ENCODE data around the gene CXCL11.
"Not testable (repeated sequence)": the region's sequence is repeated elsewhere in the genome, so short reads cannot be mapped to it uniquely, and the experiment has no call there.

Gene CXCL11

DNA sequence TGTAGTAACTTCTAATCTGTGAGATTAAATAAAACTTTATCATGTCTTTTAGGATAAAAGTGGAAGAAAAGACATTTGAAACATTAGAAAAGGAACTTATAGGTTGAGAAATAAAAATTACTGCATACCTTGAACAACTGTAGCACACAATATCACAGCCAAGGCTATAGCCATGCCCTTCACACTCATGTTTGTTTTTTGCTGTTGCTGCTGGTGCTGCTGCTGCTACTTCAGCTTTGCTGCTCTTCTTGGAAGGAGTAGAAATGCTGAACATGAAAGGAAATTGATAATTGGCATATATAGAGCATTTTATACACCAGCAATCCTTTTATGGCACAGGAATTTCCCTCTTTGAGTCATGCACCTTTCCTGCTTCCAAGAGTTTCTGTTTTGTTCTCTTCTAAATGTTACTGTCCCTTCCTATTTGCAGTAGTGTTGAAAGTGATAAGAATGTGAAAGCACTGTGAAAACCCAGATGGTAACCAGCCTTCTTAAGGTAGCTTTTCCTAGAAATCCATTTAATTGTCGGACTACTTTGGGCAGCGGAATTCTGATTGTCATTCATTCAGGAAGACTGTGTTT is at the start of gene CXCL11:
Gene CXCL11, minus strand, starts transcription at position 272 of the 582 bp plus-strand sequence. Its CDS starts 83 bp downstream, at position 189.
- DNase-seq, result no peak

DNA sequence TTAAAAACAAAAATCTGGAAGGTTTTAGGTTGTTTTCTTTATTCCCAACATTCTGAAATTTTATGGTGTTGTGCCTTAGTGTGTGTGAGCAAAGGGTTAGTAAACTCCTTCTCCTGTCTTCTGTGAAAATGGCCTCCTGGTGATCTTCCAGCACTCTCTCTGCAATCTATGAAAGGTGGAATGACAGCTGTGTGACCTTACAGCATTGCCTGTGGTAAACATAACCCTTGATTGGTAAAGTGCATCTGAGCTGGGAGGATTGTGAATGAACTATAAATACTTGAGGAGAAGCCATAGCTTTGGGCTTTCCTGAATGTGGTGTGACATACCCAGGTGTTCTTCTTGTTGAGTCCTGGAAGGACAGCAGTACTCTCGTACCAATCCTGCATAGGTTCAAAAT is 48.7 kb upstream of the CXCL11 start:
- no peak for DNase-seq

DNA sequence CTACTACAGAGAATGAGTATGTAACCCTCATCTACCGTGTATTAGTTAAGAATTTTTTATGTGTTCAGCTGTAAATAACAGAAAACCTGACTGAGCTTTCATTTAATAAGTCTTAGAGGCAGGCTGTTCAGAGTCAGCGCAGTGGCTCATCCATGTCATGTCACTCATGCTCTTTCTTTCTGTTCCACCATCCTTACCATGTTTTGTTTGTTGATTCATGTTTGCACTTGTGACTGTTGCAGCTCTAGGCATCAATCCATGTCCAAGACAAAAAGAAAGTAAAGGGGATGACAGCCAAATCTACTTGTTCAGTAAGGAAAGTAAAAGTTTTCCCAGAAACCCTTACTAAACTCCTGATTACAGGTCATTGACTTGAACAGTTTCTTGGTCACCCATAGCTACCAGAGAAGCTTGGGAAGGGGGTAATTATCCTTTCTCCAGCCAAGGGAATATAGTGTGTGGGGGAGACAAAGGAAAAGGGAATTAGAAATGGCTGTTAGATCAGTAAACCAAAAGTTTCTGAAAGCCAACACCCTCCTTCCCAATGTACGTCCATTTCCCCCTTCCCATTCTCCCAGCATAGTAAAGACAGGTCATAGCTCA is 47.6 kb upstream of the CXCL11 start:
- DNase-seq, result no peak

DNA sequence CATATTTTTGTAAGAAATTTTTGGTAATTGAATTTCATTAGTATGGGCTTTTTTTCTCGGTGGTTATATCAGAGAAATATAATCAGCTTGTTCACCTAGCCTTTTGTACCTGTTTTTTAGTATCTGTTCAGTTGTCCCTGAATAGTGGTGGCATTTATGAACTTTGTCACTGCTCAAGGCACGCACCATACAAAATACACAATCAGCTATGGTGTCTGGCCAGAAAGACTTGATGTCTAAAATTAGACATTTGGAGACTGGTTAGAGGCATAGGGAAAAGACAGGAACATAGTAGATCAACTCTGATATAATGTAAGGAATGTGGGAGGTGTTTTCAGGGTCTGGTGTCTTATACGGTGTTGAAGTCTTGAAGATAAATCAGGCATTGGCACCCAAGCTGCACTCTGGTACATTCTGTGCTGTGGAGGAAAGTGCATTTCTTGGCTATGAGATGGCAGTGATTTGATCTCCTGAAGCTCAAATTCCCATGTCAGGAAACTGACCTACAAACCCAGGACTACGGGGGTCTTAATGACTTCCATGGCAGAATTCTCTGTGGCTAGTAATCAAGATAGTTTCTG is 42.3 kb upstream of the CXCL11 start:
- no peak for DNase-seq

DNA sequence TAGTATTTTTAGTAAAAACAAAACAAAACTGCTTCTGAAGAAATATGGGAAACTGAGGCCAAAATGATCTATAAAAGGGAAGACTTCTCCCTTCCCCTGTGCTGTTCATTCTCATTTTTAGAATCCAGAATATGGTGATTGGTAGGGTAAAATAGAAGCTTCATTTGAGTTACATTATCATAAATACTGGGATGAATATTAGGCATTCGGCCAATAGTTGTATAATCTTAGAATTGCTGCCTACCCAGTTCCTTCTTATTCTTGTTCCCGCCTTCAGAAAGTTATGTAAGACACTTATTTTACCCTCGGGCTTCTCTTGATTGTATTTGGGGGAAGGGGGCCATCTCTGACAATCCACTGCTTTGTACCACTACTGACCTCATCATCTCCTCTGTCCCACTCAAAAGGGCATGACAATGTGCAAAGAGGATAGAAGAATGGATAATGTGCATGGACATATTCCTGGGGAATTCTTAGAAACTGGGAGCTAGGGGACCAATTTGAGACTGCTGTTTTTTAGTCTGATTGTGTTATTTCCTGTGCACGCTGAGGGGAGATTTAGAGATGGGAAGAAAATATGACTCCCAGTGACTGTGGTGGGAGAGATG is 39.2 kb upstream of the CXCL11 start:
- DNase-seq, result no peak

DNA sequence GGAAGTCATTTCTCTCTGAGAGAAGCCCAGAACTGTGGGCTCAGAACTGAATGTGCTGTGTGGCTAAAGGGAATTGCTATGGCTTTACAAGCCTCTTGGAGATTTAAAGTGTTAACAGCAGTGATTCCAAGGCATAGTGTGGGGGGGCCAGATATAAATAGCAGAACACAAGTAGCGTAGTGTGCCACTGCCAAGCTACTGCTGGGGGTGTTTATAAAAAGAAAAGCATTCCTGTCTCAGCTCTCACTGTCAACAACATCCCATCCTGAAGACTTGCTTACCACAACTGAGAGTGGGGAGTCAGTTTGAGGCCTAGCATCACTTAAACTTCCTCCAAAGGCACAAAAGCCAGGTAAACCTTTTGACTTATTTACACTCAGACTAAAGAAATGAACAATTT is 38.6 kb upstream of the CXCL11 start, which contains the start of gene ART3:
Gene ART3, plus strand, starts transcription at position 242 of the 400 bp plus-strand sequence. CDS start 1,181 bp downstream, outside the sequence.
- DNase-seq, result no peak

DNA sequence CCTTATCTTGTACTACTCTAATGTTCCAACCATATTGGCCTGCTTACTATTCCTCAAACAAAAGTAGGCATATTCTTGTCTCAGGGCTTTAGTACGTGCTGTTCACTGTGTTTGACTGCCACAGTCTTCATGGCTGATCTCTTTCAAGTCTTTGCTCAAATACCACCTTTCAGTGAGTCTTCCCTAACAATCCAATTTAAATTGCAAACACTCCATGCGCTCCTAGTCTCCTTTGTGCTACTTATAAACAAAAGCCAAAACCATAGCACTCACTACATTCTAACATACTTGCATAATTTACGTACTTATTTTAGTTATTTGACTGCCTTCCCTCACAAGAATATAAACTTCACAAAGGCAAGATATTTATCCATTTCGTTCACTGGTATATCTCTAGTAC is 36.9 kb upstream of the CXCL11 start:
- no peak for DNase-seq

DNA sequence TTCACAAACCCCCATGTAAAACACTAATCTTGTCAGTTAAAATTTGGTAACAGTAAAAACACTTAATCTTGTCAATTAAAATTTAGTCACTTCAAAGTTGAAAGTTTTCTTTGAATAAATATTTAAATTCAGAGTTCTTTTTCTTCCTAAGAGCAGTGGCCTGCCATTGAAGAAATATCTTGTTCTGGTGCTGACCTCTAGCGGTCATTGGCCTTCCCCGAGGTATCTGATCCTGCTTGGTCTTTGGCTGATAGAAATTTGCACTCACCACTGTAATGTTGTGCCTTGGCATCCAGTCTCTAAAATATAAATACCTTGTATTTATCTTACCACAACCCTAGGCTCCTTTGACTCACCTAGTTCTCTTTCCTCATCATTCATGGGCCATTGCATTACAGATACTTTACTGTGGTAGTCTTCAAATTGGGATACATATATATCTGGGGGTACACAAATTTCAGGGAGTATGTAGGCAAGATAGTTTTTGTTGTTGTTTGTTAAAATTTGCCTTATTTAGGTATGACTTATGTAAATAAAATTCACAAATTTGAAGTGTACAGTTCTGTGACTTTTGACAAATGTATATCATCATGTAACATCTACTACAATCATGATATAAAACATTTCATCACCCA is 31.9 kb upstream of the CXCL11 start:
- peak; percentile 77 for DNase-seq

DNA sequence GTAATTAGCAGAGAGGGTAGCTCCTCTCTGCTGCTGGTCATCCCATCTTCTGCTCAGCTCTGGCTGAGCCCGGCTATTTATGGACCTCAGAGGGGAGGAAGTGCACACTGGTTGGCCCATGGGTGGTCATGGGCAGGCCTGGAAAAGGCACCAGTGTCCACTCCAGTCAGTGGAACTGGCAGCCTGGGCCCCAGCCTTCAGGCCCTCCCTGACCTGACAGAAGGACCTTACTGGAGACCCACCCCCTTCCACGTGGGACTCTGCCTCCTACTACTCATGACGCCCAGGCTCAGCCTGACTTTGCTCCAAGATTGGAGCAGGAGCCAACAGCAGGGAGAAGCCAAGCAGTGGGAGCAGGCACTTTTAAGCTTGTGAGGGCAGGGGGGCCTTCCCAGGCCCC is 30.7 kb upstream of the CXCL11 start:
- no peak for DNase-seq

DNA sequence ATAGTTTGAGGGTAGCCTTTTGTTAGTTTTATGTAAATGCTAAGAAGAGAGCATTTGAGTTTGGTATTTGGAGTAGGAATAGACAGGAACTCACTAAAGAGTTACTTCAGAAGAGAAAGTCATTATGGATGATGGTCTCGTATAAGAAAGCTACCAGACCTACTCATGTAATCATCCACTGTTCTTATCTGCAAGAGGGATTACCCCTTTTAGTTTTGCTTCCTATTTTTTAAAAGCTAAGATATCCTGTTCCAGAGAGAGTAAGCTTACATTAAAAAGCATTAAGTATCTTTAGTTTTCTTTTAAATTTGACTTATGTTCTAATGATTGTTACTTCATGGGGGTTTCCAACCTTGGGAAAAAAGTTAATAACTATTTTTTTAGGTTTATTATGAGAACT is 26.1 kb upstream of the CXCL11 start:
- no peak for DNase-seq

DNA sequence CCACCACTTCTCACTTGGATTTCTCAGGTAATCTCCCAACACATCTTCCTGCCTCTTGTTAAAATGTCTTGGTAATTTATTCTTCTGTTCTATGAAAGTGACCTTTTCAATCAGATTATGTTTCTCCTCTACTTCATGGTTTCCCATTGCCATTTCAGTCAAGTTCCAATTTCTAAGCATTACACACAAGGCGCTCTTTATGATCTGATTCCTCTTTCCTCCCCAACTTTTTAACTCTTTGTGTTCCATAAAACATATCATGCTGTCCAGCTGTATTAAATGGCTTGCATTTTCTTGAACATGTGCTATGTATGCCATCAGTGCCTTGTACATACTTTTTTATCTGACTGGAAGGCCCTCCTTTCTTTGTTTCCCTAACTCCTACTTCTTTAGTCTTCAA is 25.6 kb upstream of the CXCL11 start:
- DNase-seq, result no peak

DNA sequence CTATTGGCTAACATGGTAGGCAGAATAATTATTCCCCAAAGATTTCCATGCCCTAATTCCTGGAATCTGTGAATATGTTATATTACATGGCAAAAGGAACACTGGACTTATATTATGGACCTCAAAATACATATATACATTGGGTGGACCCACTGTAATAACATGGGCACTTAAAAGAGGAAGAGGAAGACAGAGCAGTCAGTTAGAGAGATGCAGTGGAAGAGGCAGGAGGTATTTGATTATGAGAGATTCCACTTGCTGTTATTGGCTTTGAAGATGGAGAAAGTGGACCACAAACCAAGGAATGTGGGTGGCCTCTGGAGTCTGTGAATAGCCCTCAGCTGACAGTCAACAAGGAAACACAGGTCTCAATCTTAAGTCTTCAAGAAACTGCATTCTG is 24.6 kb upstream of the CXCL11 start:
- DNase-seq, result no peak

DNA sequence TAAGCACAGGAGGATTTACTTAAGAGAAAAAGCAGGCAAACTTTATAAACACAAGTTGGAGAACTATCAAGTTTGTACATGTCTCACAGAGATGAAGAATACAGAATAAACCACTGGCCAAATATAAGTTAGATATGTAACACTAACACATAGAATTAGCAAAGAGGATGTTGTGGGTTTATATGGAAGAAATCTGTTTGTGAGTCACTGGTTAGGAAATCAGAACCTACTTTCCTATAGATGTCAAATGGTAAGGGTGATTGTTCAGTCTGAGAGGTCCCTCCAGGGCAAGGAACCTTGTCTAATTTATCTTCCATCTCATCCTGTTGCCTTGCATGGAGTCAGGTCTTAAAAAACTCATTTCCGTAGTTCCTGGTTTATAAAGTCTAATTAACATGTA is 23.9 kb upstream of the CXCL11 start:
- no peak for DNase-seq

DNA sequence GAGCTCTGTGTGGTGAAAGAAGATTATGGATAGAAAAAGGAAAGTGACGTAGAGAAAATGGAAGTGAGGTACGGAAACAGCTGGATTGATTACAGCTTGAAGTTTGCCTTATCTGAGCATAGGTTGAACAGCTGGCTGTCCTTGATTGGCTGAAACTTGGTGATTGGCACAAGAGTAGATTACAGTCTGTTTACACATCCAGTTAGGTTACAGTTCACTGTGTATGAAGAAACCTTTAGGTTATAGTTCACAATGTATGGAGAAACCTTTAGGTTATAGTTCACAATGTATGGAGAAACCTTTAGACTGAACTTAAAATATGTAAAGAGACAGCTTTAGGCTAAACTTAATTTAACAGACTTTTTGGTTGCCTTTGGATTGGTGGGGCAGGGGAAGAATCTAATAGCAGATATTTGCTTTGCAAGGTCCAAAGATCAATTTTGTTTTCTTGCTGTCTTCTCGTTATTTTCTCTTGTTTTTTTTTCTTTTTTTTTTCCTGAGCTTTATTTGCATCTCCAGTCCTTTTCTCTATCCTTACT is 23.1 kb upstream of the CXCL11 start:
- DNase-seq, result no peak

DNA sequence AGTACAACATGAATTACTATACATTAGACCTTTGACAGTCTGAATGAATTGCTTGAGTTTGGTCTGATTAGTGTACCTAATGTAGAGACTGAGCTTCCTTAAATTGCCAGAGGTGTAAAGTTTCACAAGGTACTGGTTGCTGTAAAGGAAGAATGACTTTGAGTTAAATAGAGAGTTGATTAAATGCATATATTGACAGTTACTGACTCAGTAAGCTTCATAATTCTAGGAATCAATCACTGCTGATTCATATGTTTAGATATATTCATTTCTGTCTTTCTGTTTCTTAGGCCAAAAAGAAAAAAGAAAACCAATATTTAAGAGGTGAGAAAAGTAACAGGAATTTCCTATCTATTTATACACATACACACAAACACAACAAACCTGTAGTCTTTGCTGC is 22.4 kb upstream of the CXCL11 start:
- DNase-seq, result no peak

DNA sequence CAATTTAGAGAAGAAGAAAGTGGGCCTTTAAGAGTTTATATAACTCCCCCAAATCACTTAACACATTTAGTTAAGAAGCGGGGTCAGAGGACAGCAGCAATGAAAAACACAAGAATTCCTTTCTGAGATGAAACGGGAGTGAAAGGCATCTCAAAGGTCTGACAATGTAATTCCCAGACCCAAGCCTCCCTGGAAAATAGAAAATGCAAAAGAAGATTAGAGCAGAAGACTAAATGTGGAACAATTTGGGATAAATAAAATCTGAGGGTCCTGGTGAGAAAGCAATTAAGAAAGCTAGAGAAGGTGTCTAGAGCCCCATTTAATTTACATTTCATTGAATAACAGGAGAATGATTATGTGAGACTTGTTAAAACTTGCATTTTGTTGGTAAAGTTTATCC is 19.6 kb upstream of the CXCL11 start:
- DNase-seq, result no peak

DNA sequence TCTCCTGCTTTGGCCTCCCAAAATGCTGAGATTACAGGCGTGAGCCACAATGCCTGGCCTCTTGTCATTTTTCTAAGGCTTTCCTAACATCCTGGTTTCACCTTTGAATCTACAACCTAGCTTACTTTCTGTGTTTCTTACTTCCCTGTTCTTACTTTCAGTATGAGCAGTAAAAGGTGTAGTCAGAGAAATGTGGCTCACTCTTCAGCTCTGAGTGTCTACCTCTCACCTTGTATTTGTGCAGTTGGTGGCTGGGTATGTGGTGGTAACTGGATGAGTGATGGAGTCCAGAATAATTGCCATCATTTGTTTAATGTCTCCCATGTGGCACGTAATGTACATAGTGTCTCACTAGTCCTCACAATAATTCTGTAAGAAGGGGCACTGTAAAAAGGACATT is 19.1 kb upstream of the CXCL11 start:
- no peak for DNase-seq

DNA sequence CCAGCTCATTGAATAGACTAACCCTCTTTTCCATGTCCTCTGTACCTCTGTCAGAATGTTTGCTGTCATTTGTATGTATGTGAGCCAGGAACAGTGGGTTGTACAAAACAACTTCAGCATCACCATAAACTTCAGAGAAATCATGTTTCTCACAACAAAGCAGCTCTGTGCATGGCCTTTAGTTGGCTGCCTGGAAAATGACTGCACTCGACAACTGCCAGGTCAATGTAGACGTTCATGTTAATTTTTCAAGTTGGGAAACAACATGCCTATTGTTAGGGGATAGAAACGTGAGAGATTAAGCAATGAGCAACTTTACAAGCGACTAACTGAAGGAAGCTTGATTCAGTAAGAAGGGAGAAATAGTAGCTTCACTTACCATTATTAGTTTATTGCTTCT is 17.9 kb upstream of the CXCL11 start:
- DNase-seq, result no peak

DNA sequence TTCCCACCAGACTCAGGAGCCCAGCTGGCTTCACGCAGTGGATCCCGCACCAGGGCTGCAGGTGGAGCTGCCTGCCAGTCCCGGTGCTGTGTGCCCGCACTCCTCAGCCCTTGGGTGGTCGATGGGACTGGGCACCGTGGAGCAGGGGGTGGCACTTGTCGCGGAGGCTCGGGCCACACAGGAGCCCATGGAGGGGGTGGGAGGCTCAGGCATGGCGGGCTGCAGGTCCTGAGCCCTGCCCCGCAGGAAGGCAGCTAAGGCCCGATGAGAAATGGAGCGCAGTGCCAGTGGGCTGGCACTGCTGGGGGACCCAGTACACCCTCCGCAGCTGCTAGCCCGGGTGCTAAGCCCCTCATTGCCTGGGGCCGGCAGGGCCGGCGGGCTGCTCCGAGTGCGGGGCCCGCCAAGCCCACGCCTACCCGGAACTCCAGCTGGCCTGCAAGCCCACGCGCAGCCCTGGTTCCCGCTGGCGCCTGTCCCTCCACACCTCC is 14.7 kb upstream of the CXCL11 start:
- DNase-seq, result not testable (repeated sequence)

DNA sequence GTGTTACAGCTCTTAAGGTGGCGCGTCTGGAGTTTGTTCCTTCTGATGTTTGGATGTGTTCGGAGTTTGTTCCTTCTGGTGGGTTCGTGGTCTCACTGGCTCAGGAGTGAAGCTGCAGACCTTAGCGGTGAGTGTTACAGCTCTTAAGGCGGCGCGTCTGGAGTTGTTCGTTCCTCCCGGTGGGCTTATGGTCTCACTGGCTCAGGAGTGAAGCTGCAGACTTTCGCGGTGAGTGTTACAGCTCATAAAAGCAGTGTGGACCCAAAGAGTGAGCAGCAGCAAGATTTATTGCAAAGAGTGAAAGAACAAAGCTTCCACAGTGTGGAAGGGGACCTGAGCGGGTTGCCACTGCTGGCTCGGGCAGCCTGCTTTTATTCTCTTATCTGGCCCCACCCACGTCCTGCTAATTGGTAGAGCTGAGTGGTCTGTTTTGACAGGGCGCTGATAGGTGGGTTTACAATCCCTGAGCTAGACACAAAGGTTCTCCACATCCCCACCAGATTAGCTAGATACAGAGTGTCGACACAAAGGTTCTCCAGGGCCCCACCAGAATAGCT is 14.1 kb upstream of the CXCL11 start:
- not testable (repeated sequence) for DNase-seq

DNA sequence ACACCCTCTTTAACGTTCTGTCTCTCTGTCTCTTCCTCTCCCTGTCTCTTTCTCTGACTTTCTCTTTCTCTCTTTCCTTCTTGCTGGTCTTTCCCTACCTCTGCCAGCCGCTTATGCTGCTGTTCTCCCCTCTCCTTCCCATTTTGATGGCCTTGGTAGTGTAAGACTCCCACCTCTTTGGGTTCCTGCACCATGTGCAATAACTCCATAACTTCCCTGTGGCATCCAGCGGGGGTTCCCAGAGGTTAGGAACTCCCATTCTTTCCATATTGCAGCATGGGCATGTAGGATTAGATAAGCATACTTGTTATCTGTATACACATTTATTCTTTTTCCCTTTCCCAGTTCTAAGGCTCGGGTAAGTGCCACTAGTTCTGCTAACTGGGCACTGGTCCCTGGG is 8.8 kb upstream of the CXCL11 start:
- not testable (repeated sequence) for DNase-seq

DNA sequence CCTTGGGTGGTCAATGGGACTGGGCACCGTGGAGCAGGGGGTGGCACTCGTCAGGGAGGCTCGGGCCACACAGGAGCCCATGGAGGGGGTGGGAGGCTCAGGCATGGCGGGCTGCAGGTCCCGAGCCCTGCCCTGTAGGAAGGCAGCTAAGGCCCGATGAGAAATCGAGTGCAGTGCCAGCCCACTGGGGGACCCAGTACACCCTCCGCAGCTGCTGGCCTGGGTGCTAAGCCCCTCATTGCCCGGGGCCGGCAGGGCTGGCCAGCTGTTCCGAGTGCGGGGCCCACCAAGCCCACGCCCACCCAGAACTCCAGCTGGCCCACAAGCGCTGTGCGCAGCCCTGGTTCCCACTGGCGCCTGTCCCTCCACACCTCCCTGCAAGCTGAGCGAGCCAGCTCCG is 7.4 kb upstream of the CXCL11 start:
- not testable (repeated sequence) for DNase-seq
